ENCODE results near the gene TMEM114. TPM values are rescaled to one million over a fixed set of nuclear protein-coding genes. Genes with fewer than 3 reads are reported as not detected.

Gene TMEM114
- total RNA-seq, 1 experiment from 2014 or later = not detected

DNA sequence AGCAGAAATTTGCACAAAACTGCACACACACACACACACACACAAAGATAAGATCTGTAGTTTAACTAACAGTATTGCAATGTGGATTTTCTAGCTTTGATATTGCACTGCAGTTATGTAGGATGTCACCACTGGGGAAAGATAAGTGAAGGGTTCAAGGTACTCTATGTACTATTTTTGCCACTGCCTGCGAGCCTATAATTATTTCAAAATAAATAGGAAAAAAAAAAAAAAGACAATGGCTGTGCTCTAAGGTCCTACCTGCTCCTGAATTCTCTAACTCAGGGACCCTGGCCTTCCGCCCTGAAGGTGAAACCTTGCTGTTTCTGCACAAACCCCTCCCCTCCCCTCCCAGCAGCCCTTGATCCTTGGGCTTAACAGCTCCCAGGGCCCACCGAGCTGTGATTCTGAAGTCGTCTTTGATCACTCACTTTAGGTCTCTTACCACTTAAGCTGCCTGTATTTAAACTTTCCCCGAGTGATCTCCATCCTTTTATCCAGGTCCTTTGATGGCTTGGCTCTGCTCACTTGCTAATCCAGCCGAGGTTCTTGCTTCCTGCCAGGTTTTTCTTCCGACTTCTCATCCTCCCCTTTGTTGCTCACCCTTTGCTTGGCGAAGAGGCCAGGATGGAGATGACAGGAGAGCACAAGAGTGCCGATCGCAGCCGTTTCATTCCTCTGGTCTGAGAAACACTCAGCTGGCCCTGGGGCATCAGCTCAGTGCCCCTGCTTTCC is 37.7 kb downstream of the TMEM114 start:
- ATAC-seq = no peak
- H3K9me3 ChIP-seq (ENCODE audit: control insufficient read depth in 1 of 2, insufficient read depth in 1 of 2, low read depth in 1 of 2, low read length in 2 of 2) = no peaks in the 10 kb centered on the region
- ChIA-PET POLR2A (no interaction called here), RAD21 (ENCODE audit: low non-redundant PET in 1 of 2, low total read pairs in 2 of 2, uncharacterized antibody in 2 of 2, unreplicated experiment in 2 of 2) (no interaction called here), CTCF (no interaction called here)
- H3K79me2 ChIP-seq (ENCODE audit: insufficient read depth, low read length) = no peaks in the 10 kb centered on the region
- no peak overlapping the region for H3K4me3 ChIP-seq (replicated peaks in 1 of 2; ENCODE audit: low read depth in 1 of 2, low read length in 2 of 2)
- H3K27me3 ChIP-seq (ENCODE audit: insufficient read depth, low read length) = peaks cover 37% of the 10 kb centered on the region
- H2AFZ ChIP-seq (ENCODE audit: low read depth, low read length, poor library complexity, severe bottlenecking) = no peak overlapping the region
- no peak overlapping the region for H3K4me2 ChIP-seq (ENCODE audit: low read length)
- H4K20me1 ChIP-seq (ENCODE audit: insufficient read depth) = no peaks in the 10 kb centered on the region
- H3K4me1 ChIP-seq (ENCODE audit: control insufficient read depth in 1 of 2, insufficient read depth in 2 of 2, low read length in 2 of 2) = no peaks in the 10 kb centered on the region
- H3K27ac ChIP-seq (ENCODE audit: low read depth, low read length) = no peak overlapping the region
- DNase-seq (ENCODE audit: low read depth, low spot score) = no peak
- intact Hi-C loops (cut with micrococcal nuclease) = no loop called here
- no peaks in the 10 kb centered on the region for H3K36me3 ChIP-seq (ENCODE audit: control insufficient read depth in 1 of 2, insufficient read depth in 2 of 2, low read length in 2 of 2)
- no peaks in the 10 kb centered on the region for H3K9me2 ChIP-seq (ENCODE audit: insufficient read depth)
- BruUV-seq (replicated peaks) = no TSS peak
- TF ChIP-seq ZNF274 (IDR thresholded peaks at IDR 0.05; ENCODE audit: low read depth, low read length) (no peak), SIN3A (IDR thresholded peaks at IDR 0.05; ENCODE audit: low read depth) (no peak), CEBPB (IDR thresholded peaks at IDR 0.05; ENCODE audit: low read depth) (no peak)
- TF ChIP-seq, protein P1, sequence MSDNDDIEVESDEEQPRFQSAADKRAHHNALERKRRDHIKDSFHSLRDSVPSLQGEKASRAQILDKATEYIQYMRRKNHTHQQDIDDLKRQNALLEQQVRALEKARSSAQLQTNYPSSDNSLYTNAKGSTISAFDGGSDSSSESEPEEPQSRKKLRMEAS (IDR thresholded peaks at IDR 0.05) = no peak
- no peak overlapping the region for H3K9ac ChIP-seq (ENCODE audit: low read length)

- Histone ChIP-seq H3K9ac (ENCODE audit: low read length) (no peak overlapping the region), H4K20me1 (ENCODE audit: insufficient read depth) (no peaks in the 10 kb centered on the region), H3K4me2 (ENCODE audit: low read length) (no peak overlapping the region), H3K4me3 (replicated peaks in 1 of 2; ENCODE audit: low read depth in 1 of 2, low read length in 2 of 2) (no peak overlapping the region), H3K4me1 (ENCODE audit: control insufficient read depth in 1 of 2, insufficient read depth in 2 of 2, low read length in 2 of 2) (no peaks in the 10 kb centered on the region), H3K79me2 (ENCODE audit: insufficient read depth, low read length) (no peaks in the 10 kb centered on the region), H3K9me2 (ENCODE audit: insufficient read depth) (no peaks in the 10 kb centered on the region), H3K9me3 (ENCODE audit: control insufficient read depth in 1 of 2, insufficient read depth in 1 of 2, low read depth in 1 of 2, low read length in 2 of 2) (no peaks in the 10 kb centered on the region), H3K36me3 (ENCODE audit: control insufficient read depth in 1 of 2, insufficient read depth in 2 of 2, low read length in 2 of 2) (no peaks in the 10 kb centered on the region), H3K27me3 (ENCODE audit: insufficient read depth, low read length) (peaks cover 38% of the 10 kb centered on the region), H2AFZ (ENCODE audit: low read depth, low read length, poor library complexity, severe bottlenecking) (no peak overlapping the region), H3K27ac (ENCODE audit: low read depth, low read length) (no peak overlapping the region)
- RAD21 ChIA-PET (ENCODE audit: low non-redundant PET in 1 of 2, low total read pairs in 2 of 2, uncharacterized antibody in 2 of 2, unreplicated experiment in 2 of 2) = no interaction called here
- no peak for DNase-seq (ENCODE audit: low read depth, low spot score)
- POLR2A ChIA-PET = no interaction called here
- BruUV-seq (replicated peaks) = no TSS peak
- intact Hi-C loops (cut with micrococcal nuclease) = no loop called here
- no peak for ATAC-seq
- CTCF ChIA-PET = no interaction called here
- no peak for TF ChIP-seq RAD21 (IDR thresholded peaks at IDR 0.05; ENCODE audit: low read depth)
- no peak for TF ChIP-seq ZNF274 (IDR thresholded peaks at IDR 0.05; ENCODE audit: low read depth, low read length)
- no peak for TF ChIP-seq CBX3 (IDR thresholded peaks at IDR 0.05; ENCODE audit: low read depth)
- TF ChIP-seq EZH2phosphoT487 (IDR thresholded peaks at IDR 0.05; ENCODE audit: borderline replicate concordance) = no peak
- no peak for TF ChIP-seq JUND (IDR thresholded peaks at IDR 0.05)
- no peak for TF ChIP-seq CEBPB (IDR thresholded peaks at IDR 0.05; ENCODE audit: low read depth)
- TF ChIP-seq EZH2 (IDR thresholded peaks at IDR 0.05) = no peak
- TF ChIP-seq ZFX (IDR thresholded peaks at IDR 0.05) = no peak
- TF ChIP-seq, protein P1 (IDR thresholded peaks at IDR 0.05) = no peak
- TF ChIP-seq SP1 (IDR thresholded peaks at IDR 0.05; ENCODE audit: low read depth) = no peak
- TF ChIP-seq SRF (IDR thresholded peaks at IDR 0.05; ENCODE audit: low read depth) = no peak
- TF ChIP-seq POLR2A (IDR thresholded peaks at IDR 0.05; ENCODE audit: borderline replicate concordance, extremely low read depth, insufficient read depth, insufficient read length) = no peak
- no peak for TF ChIP-seq YY1 (IDR thresholded peaks at IDR 0.05; ENCODE audit: extremely low read depth, insufficient replicate concordance, low read depth, low read length)
- TF ChIP-seq FOSL1 (IDR thresholded peaks at IDR 0.05; ENCODE audit: low read depth) = no peak
- TF ChIP-seq ZBTB33 (IDR thresholded peaks at IDR 0.05; ENCODE audit: extremely low read depth, insufficient replicate concordance, low read length) = no peak
Measured at GRCh38 chr16:8551388-8552332, 38.7 kb downstream of the TMEM114 start.

Measured in HCT116 (cell line).